Stimulated activated CD4-positive, alpha-beta T cell treated with anti-CD3 and anti-CD28 coated beads, Interleukin-2, amount 100 ng/mL, for 4 hours (primary cell): ENCODE results near the gene ROCK2.
A peak's percentile ranks its signal among the peaks of the same experiment; 100 is the strongest.

Source experiments
- DNase-seq: peaks from one replicate; pipeline ENCODE4 v3.0.0-alpha.2; 2020; ENCODE audit warnings: low read depth

ROCK2 gene

GRCh38 chr2:11344342-11344955 is at the start of gene ROCK2:
Gene ROCK2 (minus strand): TSS chr2:11344636. CDS start chr2:11344136, 500 bp downstream.
- DNase-seq: peak; percentile 50

- no peak for DNase-seq
Observed at GRCh38 chr2:11393711-11394236, 49.3 kb upstream of the ROCK2 start.

DNA sequence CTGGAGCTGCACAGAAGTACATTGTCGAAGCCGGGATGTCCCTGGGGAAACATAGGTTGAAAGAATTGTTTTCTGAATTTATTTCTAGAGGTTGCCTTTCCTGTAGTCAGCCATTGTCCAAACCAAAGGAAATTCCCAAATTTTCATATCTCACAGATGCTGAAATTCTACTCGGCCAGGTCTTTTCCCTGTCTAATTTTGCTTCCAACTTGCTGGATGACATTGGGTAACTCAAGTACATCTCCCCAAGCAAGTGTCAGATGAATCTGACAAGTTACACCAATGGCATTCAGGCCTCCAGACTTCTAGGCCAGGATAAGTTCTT is 47.5 kb upstream of the ROCK2 start:
- DNase-seq: no peak

DNA sequence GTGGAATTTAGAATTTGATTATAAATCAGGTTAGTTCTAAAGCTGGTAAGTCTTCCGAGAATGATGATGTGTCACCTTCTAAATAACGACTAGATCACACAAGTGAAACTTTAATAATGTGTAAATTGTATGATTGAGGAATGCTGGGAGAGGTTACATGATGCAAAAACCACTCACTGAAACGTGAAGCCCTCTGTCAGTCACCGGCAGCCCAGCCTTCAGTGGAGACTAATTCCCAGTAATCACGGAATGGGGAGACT is 45.9 kb upstream of the ROCK2 start:
- DNase-seq: no peak

- DNase-seq: no peak
Observed at GRCh38 chr2:11389551-11390398, 45.3 kb upstream of the ROCK2 start.

DNA sequence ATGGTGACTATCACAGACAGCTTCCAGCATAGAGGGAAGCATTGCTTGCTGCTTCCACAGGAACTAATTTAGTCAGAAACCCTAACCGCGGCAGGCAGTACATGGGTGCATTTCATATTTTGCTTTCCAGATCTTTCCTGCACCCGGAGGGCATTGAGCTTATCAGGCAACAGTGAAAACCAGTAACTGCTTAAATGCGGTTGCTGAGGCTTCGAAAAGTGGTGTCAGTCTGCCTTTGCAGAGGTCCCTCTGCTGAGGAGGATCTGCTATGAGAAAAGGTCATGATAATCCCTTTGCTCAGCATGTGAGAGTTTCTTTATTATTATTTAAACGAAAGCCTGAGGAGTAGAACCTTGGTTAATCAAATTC is 44.6 kb upstream of the ROCK2 start:
- no peak for DNase-seq

DNA sequence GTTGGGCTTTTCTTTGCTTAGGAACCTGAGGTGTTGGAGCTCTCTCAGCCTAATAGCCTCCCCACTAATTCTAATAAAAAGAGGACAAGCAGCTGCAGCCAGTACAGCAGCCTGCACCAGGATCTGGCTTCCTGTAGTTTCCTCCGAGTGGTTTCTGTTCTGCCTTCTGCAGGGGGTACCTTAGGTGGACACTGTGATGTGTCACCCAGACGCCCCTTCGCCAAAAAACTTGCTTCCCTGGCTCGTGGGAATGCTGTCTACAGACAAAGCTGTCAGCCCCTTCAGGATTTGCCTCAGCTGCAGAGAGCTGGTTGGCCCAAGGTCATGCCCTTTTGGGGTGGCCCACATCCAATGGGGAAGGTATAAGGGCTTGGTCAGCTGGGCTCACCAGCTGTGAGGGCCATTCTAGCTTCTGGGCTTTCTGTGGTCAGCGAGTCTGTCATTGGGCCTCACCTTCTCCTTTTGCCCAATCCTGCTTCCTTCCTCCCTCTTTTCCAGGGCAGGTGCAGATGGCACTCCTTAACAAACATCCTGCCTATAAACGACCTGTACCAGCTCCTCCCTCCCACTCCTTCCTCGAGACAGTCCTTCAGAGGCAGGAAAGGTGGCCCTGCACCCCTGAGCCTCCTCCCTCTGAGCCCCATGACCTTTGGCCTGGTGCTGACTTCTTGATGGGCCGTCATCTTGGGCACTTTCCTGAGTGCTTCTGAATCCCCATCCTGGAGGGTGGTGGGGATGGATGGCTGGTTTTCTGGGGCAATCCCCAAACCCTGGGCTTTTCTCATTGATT is 44.0 kb upstream of the ROCK2 start:
- no peak for DNase-seq

- DNase-seq: no peak
Observed at GRCh38 chr2:11387843-11388242, 43.4 kb upstream of the ROCK2 start.

GRCh38 chr2:11387100-11387390 is 42.6 kb upstream of the ROCK2 start:
- DNase-seq: no peak

DNA sequence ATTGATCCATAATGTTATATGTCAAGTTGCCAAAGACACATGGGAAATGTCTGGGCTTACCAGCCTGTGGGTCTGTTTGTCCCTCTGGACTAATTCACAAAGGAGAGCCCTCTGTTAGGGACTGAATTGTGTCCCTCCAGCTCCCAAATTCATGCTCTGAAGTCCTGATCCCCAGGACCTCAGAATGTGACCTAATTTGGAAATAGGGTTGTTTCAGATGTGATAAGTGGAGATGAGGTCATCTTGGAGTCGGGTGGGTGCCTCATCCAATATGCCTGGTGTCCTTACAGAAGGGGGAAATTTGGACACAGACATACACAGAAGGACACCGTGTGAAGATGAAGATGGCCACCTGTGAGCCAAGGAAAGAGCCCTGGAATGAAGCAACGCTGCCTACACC is 41.4 kb upstream of the ROCK2 start:
- DNase-seq: no peak

DNA sequence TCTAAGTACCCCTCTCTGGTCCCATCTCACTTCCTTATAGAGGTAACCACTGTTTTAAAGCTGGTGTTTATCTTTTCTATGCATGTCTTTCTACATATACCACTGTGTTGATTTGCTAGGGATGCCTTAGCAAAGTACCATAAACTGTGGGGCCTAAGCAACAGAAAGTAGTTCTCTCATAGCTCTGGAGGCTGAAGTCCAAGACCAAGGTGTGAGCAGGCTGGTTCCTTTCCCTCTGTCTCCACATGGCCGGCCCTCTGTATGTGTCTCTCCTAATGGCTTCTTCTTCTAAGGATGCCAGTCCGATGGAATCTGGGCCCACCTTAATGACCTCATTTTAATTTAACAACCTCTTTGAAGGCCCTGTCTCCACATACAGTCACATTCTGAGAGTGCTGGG is 40.8 kb upstream of the ROCK2 start:
- DNase-seq: no peak

GRCh38 chr2:11379558-11379957 is 35.1 kb upstream of the ROCK2 start:
- DNase-seq: no peak

- DNase-seq: no peak
Observed at GRCh38 chr2:11377928-11378545, 33.6 kb upstream of the ROCK2 start.

DNA sequence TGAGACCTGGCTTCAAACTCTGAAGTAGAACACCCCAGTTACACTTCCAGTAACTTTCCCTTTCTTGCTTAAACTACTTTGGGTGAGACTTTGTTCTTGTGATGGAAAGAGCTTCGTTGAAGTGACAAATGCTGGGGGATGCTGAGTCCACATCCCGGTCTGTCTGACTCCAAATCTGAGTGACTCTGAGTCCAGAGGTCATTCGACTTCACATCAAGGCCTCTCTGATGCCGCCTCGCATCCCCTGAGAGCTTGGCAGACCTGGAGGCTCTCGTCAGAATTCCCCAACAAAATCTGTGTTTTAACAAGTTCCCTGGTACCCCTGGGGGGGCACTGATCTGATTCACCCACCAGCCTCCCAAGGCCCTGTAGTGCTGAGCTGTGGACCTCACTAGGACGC is 31.6 kb upstream of the ROCK2 start:
- no peak for DNase-seq

DNA sequence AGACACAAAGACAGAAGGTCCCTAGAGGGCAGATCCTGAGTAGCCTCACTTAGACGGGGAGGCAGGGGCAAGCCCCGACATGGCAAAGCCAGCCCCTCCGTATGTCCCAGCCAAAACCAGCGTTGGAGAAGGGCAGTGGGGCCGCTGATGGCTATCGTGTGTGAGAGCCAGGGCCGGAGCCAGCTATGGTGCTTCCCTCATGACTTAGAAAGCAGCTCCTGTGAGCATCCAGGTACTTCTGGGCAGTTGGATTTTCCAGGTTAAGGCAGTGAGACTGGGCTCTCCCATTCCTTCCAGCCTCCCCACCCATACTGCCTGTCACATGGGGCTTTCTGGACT is 31.2 kb upstream of the ROCK2 start:
- no peak for DNase-seq

GRCh38 chr2:11375025-11375688 is 30.7 kb upstream of the ROCK2 start:
- no peak for DNase-seq

DNA sequence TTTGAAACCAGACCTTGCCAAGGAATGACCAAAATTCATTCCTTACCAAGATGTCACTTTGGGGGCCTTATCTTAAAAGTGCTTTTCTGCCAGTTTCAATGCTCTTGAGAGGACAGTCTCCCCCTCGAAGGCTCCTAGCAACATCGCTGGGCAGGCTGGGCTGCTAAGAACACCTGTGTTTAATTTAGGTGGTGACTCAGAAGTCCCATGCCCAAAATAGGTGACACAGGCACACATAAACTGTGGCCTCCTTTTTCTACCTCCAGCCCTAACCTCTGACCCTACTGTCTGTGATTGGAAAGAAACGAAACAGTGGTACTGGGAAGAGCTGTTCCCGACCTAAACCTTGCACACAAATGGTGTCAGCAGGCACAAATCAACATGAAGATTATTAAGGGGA is 28.7 kb upstream of the ROCK2 start:
- no peak for DNase-seq

GRCh38 chr2:11371092-11371937 is 26.9 kb upstream of the ROCK2 start:
- DNase-seq: no peak

GRCh38 chr2:11370377-11371091 is 26.1 kb upstream of the ROCK2 start:
- no peak for DNase-seq

DNA sequence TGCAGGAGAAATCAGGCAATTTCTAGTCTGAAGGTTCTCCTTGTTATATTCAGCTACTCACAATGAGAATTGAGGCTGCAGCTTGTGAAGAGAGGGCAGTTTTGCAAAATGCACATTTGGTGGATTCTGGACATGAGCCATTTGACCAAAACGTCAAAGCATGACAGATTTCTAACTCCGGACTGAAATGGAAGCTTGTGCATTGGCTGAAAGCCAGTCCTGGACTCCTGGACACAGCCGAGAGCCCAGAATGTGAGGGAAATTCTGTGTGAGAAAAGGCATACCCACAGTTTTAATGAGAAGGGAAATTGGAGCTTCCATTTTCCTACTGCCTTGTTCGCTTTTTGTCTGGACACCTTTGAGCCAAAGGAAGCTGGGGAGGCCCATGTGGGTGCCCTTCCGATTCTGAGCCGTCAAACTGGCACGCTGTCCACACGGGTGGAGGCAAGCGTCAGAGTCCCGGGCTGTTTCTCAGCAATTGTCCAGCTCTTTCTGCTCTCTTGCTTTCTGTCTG is 23.7 kb upstream of the ROCK2 start:
- DNase-seq: no peak
